Measurements from ENCODE around the gene APCS.

APCS gene

GRCh38 chr1:159587461-159587951 is at the start of gene APCS:
Gene APCS, plus strand, starts transcription at chr1:159587826. Its CDS starts 96 bp downstream, at chr1:159587922.
- no peak for DNase-seq

DNA sequence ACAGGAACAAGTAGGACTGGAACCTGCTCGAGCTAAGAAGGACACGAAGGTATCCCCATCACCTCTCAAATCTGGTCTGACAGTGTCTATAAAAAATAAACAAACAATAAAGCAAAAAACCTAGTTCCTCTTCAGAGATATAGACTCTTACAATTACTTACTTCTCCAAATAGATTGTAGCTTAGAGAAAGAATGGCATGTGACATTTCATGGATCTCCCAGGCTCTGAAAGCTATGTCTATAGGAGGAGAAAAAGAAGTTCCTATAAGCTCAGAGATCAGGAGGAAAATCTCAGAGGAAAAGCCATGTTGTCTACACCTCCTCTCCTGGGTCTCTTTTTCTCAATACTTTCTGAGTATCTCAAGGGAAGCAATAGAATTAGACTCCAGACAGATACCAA is 39.5 kb upstream of the APCS start:
- DNase-seq = no peak

DNA sequence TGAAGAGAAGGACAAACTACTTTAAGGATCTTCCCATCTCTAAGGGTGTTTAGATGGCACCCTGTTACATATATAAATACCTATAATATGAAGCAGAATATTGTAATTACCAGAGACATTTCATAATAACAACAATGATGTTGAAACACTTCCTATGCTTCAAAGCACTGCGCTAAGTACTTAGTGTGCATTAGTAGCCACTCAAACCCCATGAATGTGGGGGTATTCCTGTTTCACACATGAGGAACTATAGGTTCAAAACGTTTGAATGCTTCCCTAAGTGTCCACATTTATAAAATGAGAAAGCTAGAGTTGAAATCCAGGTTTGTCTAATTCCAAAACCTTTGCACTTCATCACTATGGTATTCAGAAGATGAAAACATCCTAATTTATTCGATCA is 33.4 kb upstream of the APCS start:
- no peak for DNase-seq

DNA sequence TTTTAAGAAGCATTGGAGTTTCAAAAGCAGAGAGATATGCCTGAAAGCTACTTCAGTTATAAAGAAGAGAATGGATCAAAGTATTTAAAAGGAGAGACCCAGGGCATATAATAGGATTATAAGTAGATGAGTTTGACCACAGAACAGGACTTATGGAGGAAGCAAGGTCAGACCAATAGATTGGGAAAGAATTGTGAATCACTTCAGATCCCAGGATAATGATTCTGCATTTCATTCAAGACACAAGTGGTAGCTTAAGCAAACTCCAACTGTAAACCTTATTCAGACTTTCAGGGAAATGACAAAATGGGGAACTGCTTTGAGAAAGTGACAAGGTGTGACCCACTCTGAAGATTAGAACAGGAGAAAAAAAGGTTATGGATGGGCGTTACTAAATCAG is 32.9 kb upstream of the APCS start:
- no peak for DNase-seq

DNA sequence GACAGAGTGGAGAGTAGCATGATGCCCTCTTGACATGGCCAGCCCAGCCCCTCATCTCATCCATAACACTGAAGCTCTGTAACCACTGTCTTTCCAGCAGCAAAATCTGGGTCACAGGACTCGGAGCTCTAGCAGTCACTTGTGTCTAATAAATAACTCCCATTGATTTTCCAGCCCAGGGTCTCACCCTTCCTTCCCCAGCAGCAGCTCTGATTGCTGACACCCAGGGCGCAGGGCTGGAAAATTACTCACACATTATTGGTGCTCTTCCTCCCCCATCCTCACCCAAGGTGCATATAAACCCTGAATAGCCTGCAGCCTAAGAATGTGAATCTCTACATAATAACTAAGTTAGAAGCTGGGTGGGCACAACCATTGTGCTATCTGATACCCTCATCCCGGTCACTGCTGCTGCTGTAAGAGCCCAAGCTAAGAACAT is 30.7 kb upstream of the APCS start:
- DNase-seq = no peak

DNA sequence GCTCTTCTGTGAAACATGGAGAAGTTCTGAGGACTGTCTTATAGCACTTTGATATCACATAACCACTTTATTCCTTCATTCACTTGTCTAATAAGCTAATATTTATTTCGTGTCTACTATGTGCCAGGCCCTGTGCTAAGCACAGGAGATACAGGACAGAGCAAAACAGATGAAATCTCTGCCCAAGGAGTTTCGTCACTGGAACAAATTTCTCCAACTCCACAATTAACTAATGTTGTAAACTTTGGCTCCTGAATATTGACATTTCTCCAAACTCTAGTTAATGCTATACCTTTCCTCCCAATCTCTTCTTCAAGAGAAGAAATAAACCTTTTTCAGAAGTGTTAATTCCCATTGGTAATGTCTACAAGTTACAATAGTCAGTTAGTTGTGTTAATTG is 27.0 kb upstream of the APCS start:
- no peak for DNase-seq

GRCh38 chr1:159561497-159561896 is 26.1 kb upstream of the APCS start:
- no peak for DNase-seq

DNA sequence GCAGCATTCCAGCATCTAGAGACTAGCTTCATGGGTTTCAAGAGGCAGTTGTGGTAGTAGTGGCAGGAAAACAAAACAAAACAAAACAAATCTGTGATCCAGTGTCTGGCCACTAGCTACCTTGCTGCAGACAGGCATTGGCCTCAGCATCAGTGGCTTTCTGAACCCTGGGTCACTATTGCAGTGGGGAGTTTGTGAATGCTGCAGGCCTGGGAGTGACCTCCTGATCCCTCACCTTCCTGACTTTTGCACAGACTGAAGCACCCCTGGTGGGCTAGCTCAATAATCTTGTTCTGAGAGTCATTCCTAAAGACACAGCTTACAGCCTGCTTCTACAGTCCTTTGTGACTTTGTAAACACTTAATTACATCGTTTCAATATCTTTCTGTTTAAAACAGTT is 24.9 kb upstream of the APCS start:
- no peak for DNase-seq

GRCh38 chr1:159577446-159577845 is 10.2 kb upstream of the APCS start:
- no peak for DNase-seq

DNA sequence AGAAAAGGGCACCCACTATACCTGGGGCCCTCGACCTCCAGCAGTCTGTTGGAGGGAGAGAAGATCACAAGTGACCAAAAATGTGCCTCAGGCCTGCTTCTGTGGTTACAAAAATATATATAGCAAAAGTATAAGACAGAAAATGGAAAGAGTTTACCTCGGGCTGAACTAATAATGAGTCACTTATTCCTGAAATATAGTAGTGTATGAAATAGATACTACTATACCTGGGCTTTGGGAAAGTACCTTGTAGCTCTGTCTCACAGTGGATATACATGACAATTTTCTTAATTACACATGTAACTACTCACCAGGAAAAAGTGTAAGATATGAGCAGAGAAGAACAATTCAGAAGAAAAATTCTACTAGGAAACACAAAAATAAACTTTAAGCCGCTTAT is 7.3 kb upstream of the APCS start:
- DNase-seq = no peak

GRCh38 chr1:159581422-159581821 is 6.2 kb upstream of the APCS start:
- no peak for DNase-seq

DNA sequence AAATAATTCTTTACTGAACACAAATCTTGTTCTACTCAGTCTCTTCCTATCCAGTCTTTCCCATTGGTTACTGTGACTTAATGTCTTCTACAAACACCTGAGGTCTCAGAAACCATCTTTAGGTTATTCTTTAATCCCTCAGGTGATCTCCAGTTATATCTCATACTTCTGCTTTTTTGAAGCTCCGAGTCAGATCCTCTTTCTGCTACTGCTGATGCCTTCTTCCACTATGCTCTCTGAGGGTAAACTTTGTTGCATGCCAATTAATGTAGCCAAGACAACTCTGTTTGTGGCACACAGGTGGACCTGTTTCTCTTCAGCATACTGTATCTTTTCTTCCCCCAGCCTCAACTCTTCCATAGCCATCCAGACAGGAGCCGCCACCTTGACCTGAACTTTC is 3.1 kb upstream of the APCS start:
- no peak for DNase-seq

GRCh38 chr1:159591981-159592380 is 4.4 kb downstream of the APCS start:
- DNase-seq = no peak

- no peak for DNase-seq
Measured at GRCh38 chr1:159594625-159595405, 7.2 kb downstream of the APCS start.

- DNase-seq = no peak
Measured at GRCh38 chr1:159598196-159598595, 10.6 kb downstream of the APCS start.

GRCh38 chr1:159600894-159601293 is 13.3 kb downstream of the APCS start:
- no peak for DNase-seq

DNA sequence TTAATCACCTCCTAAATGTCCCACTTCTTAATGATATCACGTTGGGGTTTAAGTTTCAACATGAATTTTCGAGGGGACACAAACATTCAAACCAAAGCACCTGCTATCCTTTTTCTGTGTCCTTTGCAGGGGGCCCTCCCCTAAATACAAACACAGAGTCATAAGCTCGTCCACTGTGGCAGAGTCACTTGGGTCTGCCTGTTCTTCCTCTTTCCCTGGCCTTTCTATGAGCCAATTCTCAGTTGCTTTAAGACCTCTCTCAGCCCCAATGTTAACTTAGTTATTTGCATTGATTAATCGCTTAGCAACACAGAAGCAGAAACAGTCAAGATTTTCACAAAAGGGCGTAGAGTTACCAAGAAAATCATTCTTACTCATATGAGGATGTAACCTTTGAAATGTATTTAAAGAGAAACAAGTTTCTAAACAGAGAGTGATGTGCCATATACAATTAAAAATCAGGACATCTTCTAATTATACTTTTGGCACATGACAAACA is 14.9 kb downstream of the APCS start:
- no peak for DNase-seq

DNA sequence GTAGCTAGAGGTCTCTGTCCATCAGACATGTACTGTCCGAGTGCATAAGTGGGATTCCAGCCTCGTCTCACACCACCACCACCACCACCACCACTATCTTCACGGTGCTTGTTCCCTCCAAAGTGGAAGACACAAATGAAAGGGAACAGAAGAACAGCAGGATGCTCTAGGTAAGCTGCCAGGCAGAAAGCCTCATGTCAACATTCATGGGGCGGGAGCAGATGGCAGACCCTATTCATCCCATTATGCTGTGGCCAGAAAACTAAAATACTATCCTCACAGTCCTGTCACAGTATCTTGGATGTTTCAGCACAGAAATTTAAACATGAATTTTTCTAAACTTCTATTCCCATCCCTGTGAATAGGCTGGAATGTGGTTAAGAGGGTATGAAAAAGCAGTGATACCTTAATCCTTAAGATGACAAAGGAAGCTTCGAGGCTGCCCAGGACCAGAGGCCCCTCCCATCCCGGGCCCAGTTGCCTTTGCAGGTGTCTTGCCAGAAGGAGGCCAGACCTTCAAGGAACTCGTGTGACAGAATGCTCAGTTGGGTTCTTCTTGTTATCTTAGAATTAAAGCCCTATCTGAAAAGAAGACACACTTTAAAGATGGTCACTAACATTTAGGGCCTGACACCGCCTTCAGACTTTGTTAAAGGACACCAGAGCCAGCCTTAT is 24.7 kb downstream of the APCS start:
- no peak for DNase-seq

- no peak for DNase-seq
Measured at GRCh38 chr1:159632922-159633321, 45.3 kb downstream of the APCS start.
